Left ventricle myocardium inferior (tissue), 1 donor: ENCODE data around the gene DNAJC7. TPM values are rescaled to one million over a fixed set of nuclear protein-coding genes. Genes with fewer than 3 reads are reported as not detected.
A peak's percentile ranks its signal among the peaks of the same experiment; 100 is the strongest.

Experiments used
- DNase-seq: peaks from one replicate; pipeline ENCODE4 v3.0.0-alpha.2; 2020
- H3K27ac ChIP-seq: fragments of 200-600 bp; replicated peaks from 2 replicates; pipeline ENCODE4 v1.8.0; 2021
- H3K27me3 ChIP-seq: fragments of 200-600 bp; 2 replicates; pipeline ENCODE4 v1.8.0; 2021; ENCODE audit warnings: low read depth
- H3K36me3 ChIP-seq: fragments of 200-600 bp; 2 replicates; pipeline ENCODE4 v1.8.0; 2021
- H3K4me1 ChIP-seq: fragments of 200-600 bp; 2 replicates; pipeline ENCODE4 v1.8.0; 2021
- H3K4me3 ChIP-seq: fragments of 200-600 bp; 2 replicates; pipeline ENCODE4 v1.8.0; 2021; ENCODE audit warnings: mild to moderate bottlenecking, moderate library complexity
- H3K9me3 ChIP-seq: fragments of 200-600 bp; replicated peaks from 2 replicates; pipeline ENCODE4 v1.8.0; 2021
- CTCF ChIP-seq: fragments of 200-600 bp; IDR thresholded peaks from 2 replicates; pipeline ENCODE4 v1.8.0; 2021; ENCODE audit warnings: antibody characterized with exemption, mild to moderate bottlenecking, borderline replicate concordance
- intact Hi-C: fragments of 100-400 bp; cut with micrococcal nuclease; formaldehyde crosslinking; loops from one replicate; pipeline ENCODE4 v1.11.0; 2022
- total RNA-seq: library from RNA; stranded (reverse); fragmentation: NEBNext Ultra II Directional; extraction: Animal tissue kit (Norgen Biotek cat#: 25700); gene quantifications from one replicate; pipeline ENCODE4 v1.2.1, GENCODE V29; 2021
- donor health status: DM: no; HTN: yes; CAD: no; lungs with severe emphysema.

The DNAJC7 gene
- total RNA-seq, 1 donor from 2014 or later, result 71.2 TPM

GRCh38 chr17:42000413-42001133 is 16.7 kb downstream of the DNAJC7 start:
- no peak for DNase-seq
- Histone ChIP-seq H3K9me3 (no peaks in the 10 kb centered on the region), H3K27me3 (no peaks in the 10 kb centered on the region), H3K4me3 (no peak overlapping the region), H3K36me3 (peaks cover 75% of the 10 kb centered on the region), H3K27ac (peak overlapping the region; percentile 46), H3K4me1 (peaks cover 54% of the 10 kb centered on the region)
- no peak for TF ChIP-seq CTCF
- intact Hi-C loops, result no loop called here

GRCh38 chr17:41998497-41998896 is 18.7 kb downstream of the DNAJC7 start:
- Histone ChIP-seq H3K9me3 (no peaks in the 10 kb centered on the region), H3K4me1 (peaks cover 35% of the 10 kb centered on the region), H3K27ac (no peak overlapping the region), H3K4me3 (no peak overlapping the region), H3K36me3 (peaks cover 96% of the 10 kb centered on the region), H3K27me3 (no peaks in the 10 kb centered on the region)
- no peak for DNase-seq
- intact Hi-C loops, result no loop called here
- TF ChIP-seq CTCF, result no peak

- intact Hi-C loops, result no loop called here
- Histone ChIP-seq H3K4me1 (peaks cover 21% of the 10 kb centered on the region), H3K4me3 (no peak overlapping the region), H3K9me3 (no peaks in the 10 kb centered on the region), H3K27ac (no peak overlapping the region), H3K27me3 (no peaks in the 10 kb centered on the region), H3K36me3 (peaks cover 99% of the 10 kb centered on the region)
- TF ChIP-seq CTCF, result no peak
- no peak for DNase-seq
Measured at GRCh38 chr17:41996855-41997164, 20.4 kb downstream of the DNAJC7 start.

- DNase-seq, result no peak
- Histone ChIP-seq H3K27ac (no peak overlapping the region), H3K4me1 (no peaks in the 10 kb centered on the region), H3K36me3 (peaks cover 100% of the 10 kb centered on the region), H3K9me3 (no peaks in the 10 kb centered on the region), H3K4me3 (no peak overlapping the region), H3K27me3 (no peaks in the 10 kb centered on the region)
- intact Hi-C loops, result no loop called here
- no peak for TF ChIP-seq CTCF
Measured at GRCh38 chr17:41992576-41992975, 24.7 kb downstream of the DNAJC7 start.

- H3K4me1 ChIP-seq, result no peaks in the 10 kb centered on the region
- no peak overlapping the region for H3K4me3 ChIP-seq
- DNase-seq, result no peak
- H3K36me3 ChIP-seq, result peaks cover 98% of the 10 kb centered on the region
- intact Hi-C loops, result no loop called here
- H3K9me3 ChIP-seq, result no peaks in the 10 kb centered on the region
- TF ChIP-seq CTCF, result no peak
- H3K27me3 ChIP-seq, result no peaks in the 10 kb centered on the region
- H3K27ac ChIP-seq, result no peak overlapping the region
Measured at GRCh38 chr17:41989702-41990419, 27.4 kb downstream of the DNAJC7 start.
